Measurements from ENCODE around the gene VKORC1L1. TPM values are rescaled to one million over a fixed set of nuclear protein-coding genes. Genes with fewer than 3 reads are reported as not detected.
"Not testable (repeated sequence)": the region's sequence is repeated elsewhere in the genome, so short reads cannot be mapped to it uniquely, and the experiment has no call there.

The VKORC1L1 gene
- total RNA-seq, 1 donor from 2014 or later, result 20.4 TPM

DNA sequence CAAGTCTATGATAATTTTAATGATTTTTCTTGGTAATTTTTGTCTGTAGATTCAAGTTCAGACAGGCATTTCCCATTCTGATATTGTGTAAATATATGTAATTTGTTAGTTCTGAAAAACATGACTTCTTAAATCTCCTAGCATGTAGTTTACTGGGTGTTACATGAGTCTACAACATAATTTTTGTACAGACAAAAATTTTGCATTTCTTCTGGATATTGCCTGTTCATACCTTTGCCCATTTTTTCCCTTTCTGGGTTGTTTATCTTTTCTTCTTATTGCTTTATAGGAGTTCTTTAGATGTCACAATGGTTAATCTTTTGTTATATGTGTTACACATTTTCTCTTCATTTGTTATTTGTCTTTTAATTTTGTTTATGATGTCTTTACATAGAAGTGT, 12.1 kb downstream of the VKORC1L1 start:
- DNase-seq (ENCODE audit: low read depth, low spot score), result not testable (repeated sequence)

DNA sequence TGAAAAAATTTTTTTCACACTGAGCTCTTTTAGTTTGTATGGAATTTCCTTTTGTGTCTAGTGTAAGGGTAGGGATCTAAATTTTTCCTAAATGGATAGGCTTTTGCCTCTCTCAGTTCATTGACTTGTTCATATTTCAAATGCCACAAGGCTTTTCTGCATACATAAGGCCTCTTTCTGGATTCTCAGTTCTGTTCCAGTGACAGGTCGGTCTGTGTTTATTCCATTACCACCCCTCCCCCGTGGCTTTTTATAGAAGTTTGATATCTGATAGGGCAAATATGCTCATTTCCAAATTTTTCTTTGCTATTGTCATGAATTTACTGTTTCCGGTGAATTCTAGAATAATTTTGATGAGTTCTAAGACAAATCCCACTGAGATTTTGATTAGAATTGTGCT, 12.7 kb downstream of the VKORC1L1 start:
- not testable (repeated sequence) for DNase-seq (ENCODE audit: low read depth, low spot score)

DNA sequence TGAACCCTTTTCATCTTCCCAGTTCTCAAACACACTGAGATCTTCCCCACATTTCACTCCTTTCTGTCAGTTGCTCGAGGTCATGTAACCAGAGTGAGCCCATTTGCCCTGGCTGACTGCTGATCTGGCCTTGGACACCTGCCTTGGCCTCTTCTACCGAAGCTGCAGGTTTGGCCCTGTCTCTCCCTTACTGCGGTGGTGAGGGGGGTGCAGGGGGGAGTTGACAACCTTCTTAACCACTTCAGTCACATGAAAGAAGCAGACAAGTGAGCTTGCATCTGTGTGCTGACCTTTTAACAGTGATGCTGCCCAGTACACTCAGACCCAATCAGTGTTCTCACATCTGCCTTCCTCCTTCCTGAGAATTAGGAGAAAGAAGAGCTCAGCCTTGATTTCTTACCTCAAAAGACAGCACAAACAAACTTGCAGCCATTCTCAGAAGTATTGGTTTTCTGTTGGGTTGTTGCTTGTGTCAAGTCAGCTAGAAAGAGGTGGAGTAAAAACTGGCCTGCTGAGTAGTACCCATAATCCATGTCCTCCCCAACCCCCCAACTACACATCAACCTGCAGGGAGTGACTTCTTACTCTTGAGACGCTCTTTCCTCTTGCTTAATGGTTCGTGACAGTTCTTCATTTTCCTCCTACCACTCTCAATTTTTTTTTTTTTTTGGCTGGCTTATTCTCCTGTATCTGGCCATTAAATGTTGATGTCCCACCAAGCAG, 15.7 kb downstream of the VKORC1L1 start:
- not testable (repeated sequence) for DNase-seq (ENCODE audit: low read depth, low spot score)

DNA sequence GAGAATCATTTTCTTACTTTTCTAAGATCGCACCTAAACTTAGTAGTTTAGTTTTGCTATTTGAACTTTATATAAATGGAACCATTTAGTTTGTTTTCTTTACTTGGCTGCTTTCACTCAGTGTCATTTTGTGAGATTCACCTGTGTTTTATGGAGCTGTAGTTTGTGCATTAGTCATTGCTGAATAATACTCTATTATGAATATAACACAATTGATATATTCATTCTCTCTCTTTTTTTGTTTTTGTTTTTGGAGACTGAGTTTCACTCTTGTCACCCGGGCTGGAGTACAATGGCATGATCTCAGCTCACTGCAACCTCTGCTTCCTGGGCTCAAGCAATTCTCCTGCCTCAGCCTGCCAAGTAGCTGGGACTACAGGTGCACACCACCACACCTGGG, 16.8 kb downstream of the VKORC1L1 start:
- DNase-seq (ENCODE audit: low read depth, low spot score), result not testable (repeated sequence)

DNA sequence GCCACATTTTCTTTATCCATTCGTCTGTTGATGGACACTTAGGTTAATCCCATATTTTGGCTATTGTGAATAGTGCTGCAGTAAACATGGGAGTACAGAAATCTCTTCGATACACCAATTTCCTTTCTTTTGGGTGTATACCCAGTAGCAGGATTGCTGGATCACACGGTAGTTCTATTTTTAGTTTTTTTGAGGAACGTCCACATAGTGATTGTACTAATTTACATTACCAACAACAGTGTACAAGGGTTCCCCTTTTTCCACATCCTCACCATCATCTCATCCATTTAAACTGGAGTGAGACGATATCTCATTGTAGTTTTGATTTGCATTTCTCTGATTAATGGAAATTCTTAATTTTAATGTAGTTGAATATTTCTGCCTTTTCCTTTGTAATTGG, 19.3 kb downstream of the VKORC1L1 start:
- no peak for DNase-seq (ENCODE audit: low read depth, low spot score)

DNA sequence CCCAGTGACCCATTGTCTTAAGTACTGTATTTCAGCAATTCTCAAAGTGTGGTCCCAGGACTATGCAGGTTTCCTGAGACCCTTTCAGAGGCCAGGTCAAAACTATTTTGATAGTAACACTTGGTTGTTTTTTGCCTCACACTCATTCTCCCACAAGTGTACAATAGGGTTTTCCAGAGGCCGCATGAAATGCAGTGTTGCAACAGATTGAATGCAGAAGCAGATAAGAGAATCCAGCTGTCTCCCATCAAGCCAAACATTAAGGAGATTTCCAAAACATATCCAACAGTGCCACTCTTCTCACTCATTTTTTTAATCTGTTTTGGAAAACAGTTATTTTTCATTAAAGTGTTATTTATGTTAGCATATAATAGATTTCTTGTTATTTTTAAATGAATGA, 20.0 kb downstream of the VKORC1L1 start:
- no peak for DNase-seq (ENCODE audit: low read depth, low spot score)

DNA sequence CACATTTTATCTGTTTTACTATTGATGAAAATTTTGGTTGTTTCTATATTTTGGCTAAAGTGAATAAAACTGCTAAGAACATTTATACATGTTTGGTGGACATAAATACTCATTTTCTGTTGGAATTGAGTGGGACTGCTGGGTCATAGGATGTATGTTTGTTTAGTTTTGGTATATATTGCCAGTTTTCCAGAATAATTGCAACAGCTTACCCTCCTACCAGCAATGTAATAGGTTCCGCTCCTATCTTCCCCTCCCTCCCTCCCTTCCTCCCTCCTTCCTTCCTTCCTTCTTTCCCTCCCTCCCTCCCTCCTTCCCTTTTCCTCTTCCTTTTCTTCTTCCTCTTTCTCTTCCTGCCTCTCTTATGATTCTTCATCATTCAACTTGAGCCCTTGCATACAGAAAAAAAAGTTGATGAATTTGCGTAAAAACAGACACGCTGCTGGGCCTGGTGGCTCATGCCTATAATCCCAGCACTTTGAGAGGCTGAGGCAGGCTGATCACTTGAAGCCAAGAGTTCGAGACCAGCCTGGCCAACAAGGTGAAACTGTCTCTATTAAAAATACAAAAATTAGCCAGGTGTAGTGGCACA, 23.5 kb downstream of the VKORC1L1 start:
- no peak for DNase-seq (ENCODE audit: low read depth, low spot score)

DNA sequence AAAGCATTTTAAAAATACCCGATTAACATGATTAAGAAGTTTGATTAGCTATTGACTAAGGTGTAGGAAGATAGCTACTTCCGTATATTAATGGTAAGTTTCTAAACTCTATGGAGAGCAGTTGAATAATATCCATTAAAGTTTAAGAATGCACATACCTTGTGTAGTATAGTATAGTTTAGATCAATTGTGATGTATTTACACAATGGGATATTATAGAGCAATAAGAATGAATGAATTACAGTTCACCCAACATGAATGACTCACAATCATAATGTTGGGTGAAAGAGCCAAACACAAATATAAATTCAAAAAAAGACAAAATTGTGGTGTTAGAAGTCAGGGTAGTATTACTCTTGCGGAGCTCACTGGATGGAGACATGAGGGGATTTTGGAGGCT, 24.4 kb downstream of the VKORC1L1 start:
- not testable (repeated sequence) for DNase-seq (ENCODE audit: low read depth, low spot score)

DNA sequence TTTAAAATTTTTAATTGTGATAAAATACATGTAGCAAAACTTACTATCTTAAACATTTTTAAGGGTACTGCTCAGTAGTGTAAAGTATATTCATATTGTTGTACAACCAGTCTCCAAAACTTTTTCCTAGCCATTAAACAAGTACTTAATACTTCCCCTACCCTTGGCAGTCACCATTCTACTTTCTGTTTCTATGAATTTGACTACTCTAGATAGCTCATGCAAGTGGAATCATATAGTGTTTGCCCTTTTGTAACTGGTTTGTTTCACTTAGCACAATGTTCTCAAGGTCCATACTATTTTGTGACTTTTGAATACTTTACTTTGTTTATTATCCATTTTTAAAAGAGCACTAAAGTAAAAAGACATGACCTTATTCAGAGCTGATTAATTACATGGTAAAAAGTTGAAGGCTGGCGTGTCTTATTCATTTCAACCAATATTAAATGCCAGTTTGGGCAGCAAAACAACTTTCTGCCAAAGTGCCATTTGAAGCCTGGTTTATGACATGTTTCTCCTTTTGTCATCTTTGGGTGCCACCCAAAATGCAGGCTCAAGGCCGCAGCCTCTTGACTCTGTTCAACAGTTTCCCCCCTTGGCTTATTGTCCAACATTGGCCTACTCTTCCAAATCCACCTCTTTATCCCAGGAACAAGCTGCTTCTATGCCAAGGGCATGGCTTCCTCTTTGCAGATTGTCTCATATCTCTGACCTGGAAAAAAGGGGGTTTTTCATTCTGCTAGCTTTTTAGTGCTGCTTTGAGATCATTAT, 26.0 kb downstream of the VKORC1L1 start:
- not testable (repeated sequence) for DNase-seq (ENCODE audit: low read depth, low spot score)

DNA sequence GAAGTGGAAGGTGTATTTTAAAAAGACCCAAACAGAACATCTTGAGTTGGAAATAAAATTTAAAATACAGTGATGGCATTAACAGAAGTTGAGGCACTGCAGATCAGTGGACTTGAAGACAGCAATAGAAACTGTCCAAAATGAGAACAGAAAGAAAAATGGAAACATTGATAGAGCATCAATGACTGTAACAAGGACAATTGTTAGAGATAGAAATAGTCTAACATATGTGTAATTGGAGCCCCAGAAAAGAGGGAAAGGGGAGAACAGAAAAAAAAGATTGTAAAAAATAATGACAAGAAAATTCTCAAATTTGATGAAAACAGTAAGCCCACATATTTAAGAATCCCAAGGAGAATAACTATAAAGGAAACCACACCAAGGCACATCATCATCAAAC, 29.4 kb downstream of the VKORC1L1 start:
- no peak for DNase-seq (ENCODE audit: low read depth, low spot score)

DNA sequence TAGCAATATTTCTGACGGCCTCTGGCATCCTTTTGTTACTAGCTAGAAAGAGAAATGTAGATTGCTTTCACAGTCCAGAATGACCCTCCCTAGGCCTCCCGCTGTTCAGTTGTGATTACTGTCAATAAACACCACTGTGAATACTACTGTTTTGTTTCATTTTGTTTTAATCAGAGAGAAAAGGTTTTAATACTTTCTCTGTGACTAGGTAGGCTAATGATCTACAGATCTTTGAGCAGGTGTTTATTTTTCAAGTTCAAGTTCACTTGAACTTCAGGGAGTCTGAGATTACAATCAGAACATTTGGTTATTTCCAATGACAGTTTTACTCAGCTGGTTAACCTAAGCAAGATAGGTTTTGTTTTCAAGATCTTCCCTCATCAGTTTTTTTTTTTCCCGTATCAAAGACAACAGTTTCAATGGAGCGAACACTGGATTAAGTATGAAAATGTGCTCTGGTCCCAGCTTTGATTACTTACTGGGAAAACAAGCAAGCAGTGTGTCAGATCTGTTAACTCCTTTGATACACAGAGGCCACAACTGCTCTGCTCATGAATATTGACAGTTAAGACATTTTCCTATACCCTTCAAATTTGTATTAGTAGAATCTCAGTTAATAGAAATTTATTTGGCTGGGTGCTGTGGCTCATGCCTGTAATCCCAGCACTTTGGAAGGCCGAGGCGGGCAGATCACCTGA, 34.8 kb downstream of the VKORC1L1 start:
- no peak for DNase-seq (ENCODE audit: low read depth, low spot score)

DNA sequence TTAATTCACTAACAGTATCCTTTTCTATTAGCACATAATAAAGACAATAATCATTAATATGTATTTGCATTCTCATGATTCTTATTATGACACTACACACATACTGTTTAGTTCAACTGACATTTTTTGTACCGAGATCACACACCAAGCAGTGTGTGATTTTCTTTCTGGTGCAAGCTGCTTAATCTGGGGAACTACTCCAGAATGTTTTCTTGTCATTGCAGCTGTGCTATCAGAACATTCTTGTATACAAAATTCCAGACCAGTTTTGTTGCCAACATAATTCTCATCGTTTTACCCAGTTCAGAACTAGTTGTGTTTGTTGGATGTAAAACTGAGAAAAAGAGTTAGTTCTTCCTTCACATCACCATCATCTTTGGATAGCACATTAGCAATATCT, 37.4 kb downstream of the VKORC1L1 start:
- no peak for DNase-seq (ENCODE audit: low read depth, low spot score)

DNA sequence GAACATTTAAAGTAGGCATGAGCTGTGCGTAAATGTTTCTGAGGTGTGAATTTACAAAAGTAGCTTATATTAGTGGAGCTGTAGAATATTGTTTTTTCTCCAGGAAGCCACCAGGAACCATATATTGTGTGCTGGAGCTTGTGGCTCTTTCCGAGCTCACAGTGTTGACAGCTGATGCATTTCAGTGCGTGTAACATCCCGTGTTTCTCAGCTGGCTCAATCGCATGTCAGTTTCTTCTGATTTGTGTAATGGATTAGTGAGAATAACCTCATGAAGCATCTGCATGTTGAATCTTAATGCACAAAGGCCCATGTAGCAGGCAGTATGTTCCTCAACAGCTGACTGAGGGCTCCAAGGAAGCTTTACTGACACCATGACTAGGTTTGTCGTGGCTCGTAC, 39.4 kb downstream of the VKORC1L1 start:
- no peak for DNase-seq (ENCODE audit: low read depth, low spot score)

DNA sequence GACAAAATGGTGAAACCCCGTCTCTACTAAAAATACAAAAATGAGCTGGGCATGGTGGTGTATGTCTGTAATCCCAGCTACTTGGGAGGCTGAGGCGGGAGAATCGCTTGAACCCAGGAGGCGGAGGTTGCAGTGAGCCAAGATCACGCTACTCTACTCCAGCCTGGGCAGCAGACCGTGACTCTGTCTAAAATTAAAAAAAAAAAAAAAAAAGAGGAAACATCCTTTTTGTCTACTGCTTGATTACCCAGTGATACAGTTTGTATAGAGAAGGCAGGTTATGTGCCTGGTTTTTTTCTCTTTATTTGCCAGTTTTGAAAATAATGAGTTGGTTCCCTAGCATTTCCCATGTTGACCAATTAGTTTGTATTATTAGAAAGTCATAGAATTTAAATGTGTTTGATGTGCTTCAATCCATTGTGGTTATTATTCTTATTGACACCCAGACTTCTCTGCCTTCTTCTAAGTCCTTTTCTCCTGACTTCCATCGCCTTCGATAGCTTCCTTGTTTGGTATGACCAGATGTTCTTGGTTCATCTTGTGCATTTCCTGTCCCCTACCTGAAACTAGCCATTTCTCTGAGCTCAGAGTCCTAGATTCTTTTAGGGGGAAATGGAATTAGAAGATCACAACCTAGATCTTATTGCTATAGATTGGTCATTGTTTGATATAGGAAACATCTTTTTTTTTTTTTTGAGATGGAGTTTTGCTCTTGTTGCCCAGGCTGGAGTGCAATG, 43.2 kb downstream of the VKORC1L1 start:
- DNase-seq (ENCODE audit: low read depth, low spot score), result no peak

DNA sequence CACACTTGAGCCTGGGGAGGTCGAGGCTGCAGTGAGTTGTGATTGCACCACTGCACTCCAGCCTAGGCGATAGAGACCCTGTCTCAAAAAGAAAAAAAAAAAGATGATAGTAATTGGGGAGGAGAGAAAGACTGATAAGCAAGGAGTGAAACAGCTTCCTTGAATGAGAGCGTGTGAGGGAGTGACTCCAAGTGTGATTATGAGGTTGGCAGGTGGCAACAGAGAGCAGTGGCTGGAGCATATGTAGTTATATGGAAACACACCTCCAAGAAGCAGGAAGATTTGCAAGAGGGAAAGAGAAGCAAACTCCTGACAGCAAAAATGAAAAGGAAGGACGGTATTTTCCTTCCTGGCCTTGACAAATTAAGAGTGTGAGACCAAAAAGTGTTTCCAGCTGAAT, 50.4 kb downstream of the VKORC1L1 start:
- no peak for DNase-seq (ENCODE audit: low read depth, low spot score)

DNA sequence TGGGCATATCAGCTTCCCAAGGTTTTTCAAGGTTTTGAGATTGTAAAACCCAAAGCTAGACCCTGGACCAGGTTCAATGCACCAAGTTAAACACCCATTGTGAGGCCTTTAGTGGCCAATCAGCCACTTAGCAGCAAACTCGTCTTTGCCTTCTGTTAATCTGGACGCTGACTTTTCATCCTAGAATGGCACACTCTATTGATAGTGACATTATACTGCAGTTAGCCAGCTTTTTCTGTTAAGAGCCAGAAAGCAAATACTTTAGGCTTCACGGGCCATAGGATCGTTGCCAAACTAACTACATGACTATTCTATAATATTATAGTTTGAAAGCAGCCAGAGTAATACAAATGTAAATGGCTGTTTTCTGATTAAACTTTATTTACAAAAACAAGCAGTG, 51.3 kb downstream of the VKORC1L1 start:
- no peak for DNase-seq (ENCODE audit: low read depth, low spot score)

DNA sequence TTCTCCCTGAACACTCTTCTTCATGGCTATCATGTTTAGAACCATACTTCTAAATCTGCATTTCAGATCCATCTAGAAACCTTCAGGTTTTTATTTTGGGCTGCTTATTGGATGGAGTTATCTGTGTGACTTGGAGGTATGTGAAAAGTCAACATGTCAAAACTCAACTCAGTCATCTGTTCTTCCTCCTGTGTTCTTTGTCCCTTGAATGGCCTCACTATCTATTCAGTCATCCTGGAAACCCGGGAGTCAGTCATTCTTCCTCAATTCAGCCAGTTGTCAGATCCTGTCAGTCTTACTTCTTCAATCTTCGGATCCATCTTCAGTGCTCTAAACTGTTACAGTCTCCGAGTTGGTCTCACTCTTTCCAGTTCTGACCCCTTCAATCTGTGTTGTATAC, 52.2 kb downstream of the VKORC1L1 start:
- no peak for DNase-seq (ENCODE audit: low read depth, low spot score)

DNA sequence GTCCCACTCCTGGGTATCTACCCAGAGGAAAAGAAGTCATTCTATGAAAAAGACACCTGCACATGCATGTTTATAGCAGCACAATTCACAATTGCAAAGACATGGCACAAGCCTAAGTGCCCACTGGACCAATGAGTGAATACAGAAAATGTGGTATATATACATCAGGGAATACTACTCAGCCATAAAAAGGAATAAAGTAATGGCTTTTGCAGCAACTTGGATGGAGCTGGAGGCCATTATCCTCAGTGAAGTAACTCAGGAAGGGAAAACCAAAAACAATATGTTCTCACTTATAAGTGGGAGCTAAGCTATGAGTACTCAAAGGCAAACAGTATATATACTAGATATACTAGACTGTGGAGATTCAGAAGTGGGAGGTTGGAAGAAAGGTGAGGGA, 53.7 kb downstream of the VKORC1L1 start:
- DNase-seq (ENCODE audit: low read depth, low spot score), result no peak

DNA sequence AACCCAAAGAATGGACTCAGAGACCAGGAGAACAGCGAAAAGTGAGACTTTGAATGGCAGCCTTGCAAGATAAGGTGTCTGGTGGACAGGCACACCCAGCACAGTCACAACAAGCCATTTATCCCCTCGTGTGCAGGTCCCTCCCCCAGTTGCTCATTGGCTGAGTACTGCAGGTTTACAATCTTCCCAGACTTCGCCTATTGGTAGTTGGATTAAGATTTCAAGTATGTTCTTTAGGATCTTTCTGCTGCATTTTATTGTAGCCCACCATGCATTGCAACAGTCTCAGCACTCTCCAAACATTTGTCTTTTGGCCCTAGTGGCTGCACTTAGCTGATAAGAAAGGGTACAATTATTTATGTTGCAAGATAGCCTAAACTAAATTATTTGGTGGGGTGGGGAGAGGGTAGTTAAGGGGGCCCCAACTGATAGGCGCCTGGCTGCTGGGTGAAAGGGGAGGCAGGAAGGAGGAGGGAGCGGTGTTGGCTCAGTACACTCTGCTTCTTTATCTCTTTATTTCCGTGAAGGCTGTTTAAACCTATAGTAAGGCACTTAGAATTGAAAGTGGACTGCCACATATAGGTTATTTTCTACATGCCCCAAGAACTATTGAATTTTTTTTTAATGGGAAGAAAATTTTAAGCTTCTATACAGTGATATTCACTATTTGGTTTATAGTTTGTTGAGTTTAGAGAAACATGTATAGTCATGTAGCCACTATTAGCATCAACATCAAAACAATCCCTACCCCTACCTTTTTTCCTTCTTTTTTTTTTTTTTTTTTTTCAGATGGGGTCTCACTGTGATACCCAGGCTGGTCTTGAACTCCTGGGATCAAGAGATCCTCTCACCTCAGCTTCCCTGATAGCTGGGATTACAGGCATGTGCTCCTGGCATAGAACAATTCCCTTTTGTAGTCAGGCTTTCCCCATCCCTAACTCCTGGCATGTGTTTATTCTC, 54.9 kb downstream of the VKORC1L1 start:
- DNase-seq (ENCODE audit: low read depth, low spot score), result no peak

DNA sequence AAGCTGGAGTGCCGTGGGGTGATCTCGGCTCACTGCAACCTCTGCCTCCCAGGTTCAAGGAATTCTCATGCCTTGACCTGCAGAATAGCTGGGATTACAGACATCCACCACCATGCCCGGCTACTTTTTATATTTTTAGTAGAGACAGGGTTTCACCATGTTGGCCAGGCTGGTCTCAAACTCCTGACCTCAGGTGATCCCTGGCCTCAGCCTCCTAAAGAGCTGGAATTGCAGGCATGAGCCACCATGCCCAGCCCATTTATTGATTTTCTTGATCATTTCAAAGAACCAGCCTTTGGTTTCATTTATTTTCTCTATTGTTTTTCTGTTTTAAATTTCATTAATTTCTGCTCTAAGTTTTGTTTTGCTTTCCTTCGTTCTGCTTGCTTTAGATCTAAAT, 58.8 kb downstream of the VKORC1L1 start:
- DNase-seq (ENCODE audit: low read depth, low spot score), result no peak
